ENCODE data around the gene USP10. TPM values are rescaled to one million over a fixed set of nuclear protein-coding genes. Genes with fewer than 3 reads are reported as not detected.

Gene USP10
- total RNA-seq, 4 donors from 2014 or later = 49.1 to 70.2 (median 60.0) TPM

- Histone ChIP-seq H3K27ac (no peak overlapping the region), H3K9me3 (no peaks in the 10 kb centered on the region), H3K27me3 (no peaks in the 10 kb centered on the region), H3K4me1 (peaks cover 0 to 6% (median 0%) of the 10 kb centered on the region in 3 donors), H3K4me3 (no peak overlapping the region), H3K36me3 (peaks cover 0 to 2% of the 10 kb centered on the region in 2 donors)
- ATAC-seq = no peak
- TF ChIP-seq POLR2AphosphoS5 (IDR thresholded peaks at IDR 0.05) = no peak
- 76 to 100% methylated on average over 1 to 2 of the region's 3 CpGs for WGBS, 2 donors (ENCODE audit: low coverage in 1 of 2)
Measured at GRCh38 chr16:84673561-84673960, 26.2 kb upstream of the USP10 start.

DNA sequence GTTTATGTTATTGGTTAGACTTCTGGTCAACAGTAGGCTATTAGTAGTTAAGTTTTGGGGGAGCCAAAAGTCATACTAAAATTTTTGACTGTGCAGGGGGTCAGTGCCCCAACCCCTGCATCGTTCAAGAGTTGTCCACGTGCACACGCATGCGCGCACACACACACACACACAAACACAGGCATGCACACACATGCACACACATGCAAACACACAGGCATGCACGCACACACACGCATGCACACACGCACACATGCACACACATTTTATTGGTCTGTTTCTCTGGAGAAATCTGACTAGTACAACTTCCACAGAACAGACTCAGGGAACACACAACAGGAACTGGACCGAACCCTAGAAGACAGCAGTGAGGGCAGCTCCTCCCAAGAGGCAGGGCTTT is 24.4 kb upstream of the USP10 start:
- Histone ChIP-seq H3K4me1 (peaks cover 0 to 6% (median 0%) of the 10 kb centered on the region in 3 donors), H3K9me3 (no peaks in the 10 kb centered on the region), H3K27me3 (peaks cover 14% of the 10 kb centered on the region), H3K27ac (no peak overlapping the region), H3K4me3 (no peak overlapping the region), H3K36me3 (no peaks in the 10 kb centered on the region)
- no peak for ATAC-seq
- TF ChIP-seq, protein P1, sequence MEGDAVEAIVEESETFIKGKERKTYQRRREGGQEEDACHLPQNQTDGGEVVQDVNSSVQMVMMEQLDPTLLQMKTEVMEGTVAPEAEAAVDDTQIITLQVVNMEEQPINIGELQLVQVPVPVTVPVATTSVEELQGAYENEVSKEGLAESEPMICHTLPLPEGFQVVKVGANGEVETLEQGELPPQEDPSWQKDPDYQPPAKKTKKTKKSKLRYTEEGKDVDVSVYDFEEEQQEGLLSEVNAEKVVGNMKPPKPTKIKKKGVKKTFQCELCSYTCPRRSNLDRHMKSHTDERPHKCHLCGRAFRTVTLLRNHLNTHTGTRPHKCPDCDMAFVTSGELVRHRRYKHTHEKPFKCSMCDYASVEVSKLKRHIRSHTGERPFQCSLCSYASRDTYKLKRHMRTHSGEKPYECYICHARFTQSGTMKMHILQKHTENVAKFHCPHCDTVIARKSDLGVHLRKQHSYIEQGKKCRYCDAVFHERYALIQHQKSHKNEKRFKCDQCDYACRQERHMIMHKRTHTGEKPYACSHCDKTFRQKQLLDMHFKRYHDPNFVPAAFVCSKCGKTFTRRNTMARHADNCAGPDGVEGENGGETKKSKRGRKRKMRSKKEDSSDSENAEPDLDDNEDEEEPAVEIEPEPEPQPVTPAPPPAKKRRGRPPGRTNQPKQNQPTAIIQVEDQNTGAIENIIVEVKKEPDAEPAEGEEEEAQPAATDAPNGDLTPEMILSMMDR (IDR thresholded peaks at IDR 0.05) = no peak
- TF ChIP-seq POLR2AphosphoS5 (IDR thresholded peaks at IDR 0.05) (no peak), EP300 (IDR thresholded peaks at IDR 0.05) (no peak), POLR2A (IDR thresholded peaks at IDR 0.05) (no peak)
- 72 to 85% methylated on average over 7 to 8 of the region's 9 CpGs for WGBS, 2 donors (ENCODE audit: low coverage in 1 of 2)

- no peak for ATAC-seq
- H3K36me3 ChIP-seq = no peaks in the 10 kb centered on the region
- 86 to 100% methylated on average over 1 to 2 of the region's 2 CpGs for WGBS, 2 donors (ENCODE audit: low coverage in 1 of 2)
- H3K4me1 ChIP-seq = peaks cover 0 to 6% (median 0%) of the 10 kb centered on the region in 3 donors
- no peaks in the 10 kb centered on the region for H3K9me3 ChIP-seq
- no peak overlapping the region for H3K4me3 ChIP-seq
- H3K27ac ChIP-seq = no peak overlapping the region
- TF ChIP-seq, protein P1 (IDR thresholded peaks at IDR 0.05) = no peak
- no peak for TF ChIP-seq EP300 (IDR thresholded peaks at IDR 0.05)
- no peak for TF ChIP-seq POLR2AphosphoS5 (IDR thresholded peaks at IDR 0.05)
- no peak for TF ChIP-seq POLR2A (IDR thresholded peaks at IDR 0.05)
- peaks cover 14% of the 10 kb centered on the region for H3K27me3 ChIP-seq
Measured at GRCh38 chr16:84675884-84676283, 23.9 kb upstream of the USP10 start.

GRCh38 chr16:84677017-84677803 is 22.6 kb upstream of the USP10 start:
- WGBS, 2 donors (ENCODE audit: low coverage in 1 of 2) = 53 to 69% methylated on average over 10 to 12 of the region's 14 CpGs
- peaks cover 0 to 4% (median 0%) of the 10 kb centered on the region in 3 donors for H3K4me1 ChIP-seq
- no peak for ATAC-seq
- no peaks in the 10 kb centered on the region for H3K9me3 ChIP-seq
- no peak for TF ChIP-seq POLR2A (IDR thresholded peaks at IDR 0.05)
- TF ChIP-seq POLR2AphosphoS5 (IDR thresholded peaks at IDR 0.05) = no peak
- TF ChIP-seq, protein P1 (IDR thresholded peaks at IDR 0.05) = no peak
- TF ChIP-seq EP300 (IDR thresholded peaks at IDR 0.05) = no peak
- H3K36me3 ChIP-seq = no peaks in the 10 kb centered on the region
- H3K27me3 ChIP-seq = peaks cover 14% of the 10 kb centered on the region
- no peak overlapping the region for H3K4me3 ChIP-seq
- H3K27ac ChIP-seq = no peak overlapping the region

- no peak for TF ChIP-seq POLR2A (IDR thresholded peaks at IDR 0.05)
- WGBS, 2 donors (ENCODE audit: low coverage in 1 of 2) = 25 to 42% methylated on average over 8 to 10 of the region's 10 CpGs
- H3K4me3 ChIP-seq = no peak overlapping the region
- H3K27me3 ChIP-seq = peaks cover 14% of the 10 kb centered on the region
- no peaks in the 10 kb centered on the region for H3K36me3 ChIP-seq
- H3K9me3 ChIP-seq = no peaks in the 10 kb centered on the region
- no peaks in the 10 kb centered on the region for H3K4me1 ChIP-seq
- ATAC-seq = no peak
- no peak overlapping the region for H3K27ac ChIP-seq
Measured at GRCh38 chr16:84677849-84678248, 22.0 kb upstream of the USP10 start.

DNA sequence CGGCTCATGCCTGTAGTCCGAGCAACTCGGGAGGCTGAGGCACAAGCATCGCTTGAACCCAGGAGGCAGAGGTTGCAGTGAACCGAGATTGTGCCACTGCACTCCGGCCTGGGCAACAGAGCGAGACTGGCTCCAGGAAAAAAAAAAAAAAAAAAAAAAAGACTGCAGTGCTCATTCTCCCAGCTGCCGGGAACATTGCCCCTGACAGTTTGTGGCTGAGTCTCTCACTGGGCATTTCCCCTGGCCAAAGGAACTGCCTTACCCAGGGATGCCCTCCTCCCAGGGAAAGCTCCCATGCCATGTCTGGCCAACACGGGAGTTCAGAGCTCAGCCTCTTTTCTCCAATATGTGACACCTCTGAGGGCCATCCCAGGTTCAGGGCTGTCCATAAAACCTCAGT is 21.3 kb upstream of the USP10 start:
- WGBS, 2 donors (ENCODE audit: low coverage in 1 of 2) = 85% methylated on average over 2 of the region's 9 CpGs; no CpG with 5 or more reads in 1 of the 2 donors
- H3K9me3 ChIP-seq = no peaks in the 10 kb centered on the region
- ATAC-seq = no peak
- H3K36me3 ChIP-seq = no peaks in the 10 kb centered on the region
- no peaks in the 10 kb centered on the region for H3K4me1 ChIP-seq
- H3K27ac ChIP-seq = no peak overlapping the region
- H3K4me3 ChIP-seq = no peak overlapping the region
- H3K27me3 ChIP-seq = peaks cover 14% of the 10 kb centered on the region
- TF ChIP-seq POLR2A (IDR thresholded peaks at IDR 0.05) (no peak), POLR2AphosphoS5 (IDR thresholded peaks at IDR 0.05) (no peak), EP300 (IDR thresholded peaks at IDR 0.05) (no peak)
- TF ChIP-seq, protein P1 (IDR thresholded peaks at IDR 0.05) = no peak
